GM21717 (cell line): ENCODE results near the gene ENTHD1.
"Not testable (repeated sequence)": the region's sequence is repeated elsewhere in the genome, so short reads cannot be mapped to it uniquely, and the experiment has no call there.

ENCODE experiments used
- ATAC-seq: cut with Tn5 transposase; IDR thresholded peaks from one replicate; pipeline ENCODE4 v1.9.1; 2021; ENCODE audit warnings: mild to moderate bottlenecking, moderate library complexity; ENCODE audit not compliant: unreplicated experiment

The ENTHD1 gene

GRCh38 chr22:39925273-39925672 is 31.7 kb upstream of the ENTHD1 start:
- no peak for ATAC-seq

- ATAC-seq, result no peak
Observed at GRCh38 chr22:39924286-39924685, 30.7 kb upstream of the ENTHD1 start.

GRCh38 chr22:39923696-39924095 is 30.1 kb upstream of the ENTHD1 start:
- ATAC-seq, result no peak

DNA sequence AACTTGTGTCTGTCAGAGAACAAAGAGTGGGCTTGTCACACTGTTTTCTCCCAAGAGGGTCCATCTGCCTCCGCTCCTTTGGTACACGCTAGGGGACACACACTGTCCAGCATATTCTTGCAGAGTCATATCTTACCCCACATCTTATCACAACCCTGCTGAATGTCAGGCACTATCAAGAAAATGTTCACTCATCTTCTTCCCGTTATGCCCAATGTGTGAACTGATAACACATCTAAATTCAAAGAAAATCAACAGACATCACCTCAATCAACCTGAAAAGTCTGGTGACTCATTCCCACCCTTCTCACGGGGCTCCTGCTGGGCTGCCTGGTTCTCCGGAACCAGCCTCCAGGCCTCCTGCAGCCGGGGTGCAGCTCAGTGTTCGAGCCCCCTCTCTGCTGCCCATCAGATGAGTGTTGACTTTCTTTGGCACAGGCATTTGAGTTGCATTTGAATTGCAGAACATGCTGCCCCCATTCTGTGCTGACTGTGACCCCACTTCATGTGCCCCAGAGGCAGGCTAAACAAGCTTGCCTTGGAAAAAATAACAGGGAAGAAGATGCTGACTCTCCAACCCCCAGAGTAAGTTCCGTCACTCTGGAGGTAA is 26.7 kb upstream of the ENTHD1 start:
- ATAC-seq, result no peak

DNA sequence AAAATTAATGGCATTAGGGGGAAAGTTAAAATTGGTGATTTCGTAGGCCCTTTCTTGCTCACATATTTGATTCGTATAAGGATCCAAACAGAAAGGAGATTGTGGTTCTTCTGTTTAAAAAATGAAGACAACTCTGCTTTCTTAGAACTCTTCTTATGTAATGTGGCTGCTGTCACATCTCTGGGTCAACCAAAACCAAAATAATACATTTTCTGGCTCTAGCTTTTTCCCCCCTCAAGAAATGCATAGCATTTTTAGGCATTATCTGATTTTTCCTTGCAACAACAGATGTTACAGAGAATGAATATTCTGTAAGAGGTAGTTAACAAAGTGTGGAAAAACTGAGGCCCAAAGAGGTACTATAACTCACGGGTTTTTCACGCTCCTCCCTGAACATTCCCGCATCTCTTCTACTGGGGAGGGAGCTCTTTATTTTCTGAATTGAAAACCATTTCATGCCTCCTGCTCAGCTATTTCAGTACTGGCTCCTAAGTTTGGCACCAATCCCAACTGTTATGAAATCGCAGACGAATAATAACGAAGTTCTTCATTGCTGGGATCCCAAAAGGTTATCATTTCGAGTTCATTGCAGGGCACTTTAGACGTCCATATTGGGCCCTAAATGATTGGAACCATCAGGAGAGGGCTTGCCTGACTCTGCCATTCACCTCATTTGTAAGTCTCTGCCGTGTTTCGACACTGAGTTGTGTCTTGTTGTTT is 24.4 kb upstream of the ENTHD1 start:
- ATAC-seq, result no peak

GRCh38 chr22:39917197-39917643 is 23.7 kb upstream of the ENTHD1 start:
- ATAC-seq, result no peak

DNA sequence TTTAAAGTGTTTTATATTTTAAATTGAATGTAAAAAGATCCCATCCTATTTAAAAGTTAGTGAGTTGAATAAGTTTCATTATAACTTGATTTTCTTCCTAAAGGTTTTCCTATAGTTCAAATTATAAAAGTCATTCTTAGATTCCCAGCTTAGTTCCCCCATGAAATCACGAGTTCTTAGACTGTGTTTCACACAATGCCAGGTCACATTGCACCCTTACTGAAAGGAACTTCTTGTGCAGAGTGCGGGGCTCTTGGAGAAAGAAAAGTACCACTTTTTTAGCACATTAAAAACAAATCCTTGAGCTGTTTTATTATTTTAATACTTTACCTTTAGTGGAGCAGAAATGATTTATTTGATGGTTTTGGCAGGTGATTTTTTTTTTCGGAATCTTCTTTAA is 22.9 kb upstream of the ENTHD1 start:
- ATAC-seq, result no peak

DNA sequence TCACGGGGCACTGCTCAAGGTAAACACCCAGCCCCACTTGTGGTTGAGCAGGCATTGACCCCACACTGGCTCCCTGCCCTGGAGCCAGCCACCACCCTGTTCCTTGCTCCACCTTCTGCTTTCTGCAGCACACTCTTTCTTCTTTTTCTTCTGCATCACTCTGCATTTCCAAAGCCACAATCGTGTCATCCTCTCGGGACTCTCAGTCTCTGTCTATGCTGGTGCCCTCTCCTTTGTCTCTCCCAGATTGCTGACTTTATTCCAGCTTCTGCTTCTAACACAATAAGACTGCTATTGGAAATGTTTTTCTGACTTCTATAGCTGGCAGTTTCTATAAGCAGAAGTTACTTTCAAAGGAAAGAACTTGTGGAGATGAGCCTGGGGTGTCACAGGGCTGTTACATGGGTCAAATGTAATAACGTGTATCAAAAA is 21.8 kb upstream of the ENTHD1 start:
- no peak for ATAC-seq

DNA sequence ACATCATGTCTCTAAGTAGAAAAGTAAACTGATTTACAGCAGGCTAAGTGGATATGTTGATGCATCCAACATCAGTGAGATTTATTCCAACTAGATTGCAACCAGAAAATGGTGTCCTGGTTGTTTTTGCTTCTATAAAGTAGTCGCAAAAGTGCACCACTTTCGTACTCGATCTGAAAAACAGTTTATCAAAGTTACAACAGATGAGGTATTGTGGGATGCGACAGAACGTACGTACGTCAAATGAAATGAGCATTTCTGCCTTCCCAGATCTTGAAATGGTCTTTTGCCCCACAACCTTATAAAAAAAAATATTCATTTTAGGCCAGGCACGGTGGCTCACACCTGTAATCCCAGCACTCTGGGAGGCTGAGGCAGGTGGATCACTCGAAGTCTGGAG is 21.0 kb upstream of the ENTHD1 start:
- no peak for ATAC-seq

DNA sequence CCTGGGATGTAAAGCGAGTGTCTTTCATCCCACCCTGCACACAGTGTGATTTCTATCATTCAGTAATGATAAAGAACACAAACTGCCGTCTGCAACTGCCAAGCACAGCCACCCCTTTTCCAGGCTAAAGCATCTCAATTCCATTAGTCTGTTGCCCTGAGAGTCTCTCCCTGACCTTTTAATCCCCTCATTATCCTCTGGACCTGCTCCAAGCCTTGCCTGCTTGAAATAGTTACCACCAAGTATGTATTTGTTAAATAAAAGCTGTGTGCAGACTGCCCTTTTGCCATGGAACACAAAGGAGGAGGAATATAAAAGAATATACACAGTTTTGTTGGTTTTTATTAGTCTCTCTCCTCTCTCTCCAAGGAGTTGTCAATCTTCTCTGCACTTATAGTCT is 20.3 kb upstream of the ENTHD1 start:
- ATAC-seq, result no peak

- no peak for ATAC-seq
Observed at GRCh38 chr22:39913321-39913720, 19.8 kb upstream of the ENTHD1 start.

- no peak for ATAC-seq
Observed at GRCh38 chr22:39910876-39911613, 17.5 kb upstream of the ENTHD1 start.

GRCh38 chr22:39908737-39909136 is 15.2 kb upstream of the ENTHD1 start:
- ATAC-seq, result no peak

DNA sequence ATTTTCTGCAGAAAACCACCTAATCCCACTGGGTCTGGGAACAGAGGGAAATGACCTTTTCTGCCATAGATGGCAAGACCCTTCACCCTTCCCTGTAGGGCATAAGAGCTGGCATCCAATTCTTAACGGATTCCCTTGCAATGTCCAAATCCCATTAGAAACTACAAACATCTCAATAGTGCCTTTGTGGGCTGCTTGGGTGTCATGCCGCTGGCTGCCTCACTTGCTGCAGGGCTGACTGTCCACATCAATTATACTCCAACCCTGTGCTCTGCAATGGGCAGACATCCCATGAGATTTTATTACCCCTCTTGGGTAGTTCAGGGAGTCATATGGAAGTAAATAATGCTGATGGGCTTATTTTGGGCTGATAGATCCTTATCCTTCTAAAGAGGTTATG is 14.6 kb upstream of the ENTHD1 start:
- ATAC-seq, result no peak

- ATAC-seq, result no peak
Observed at GRCh38 chr22:39907605-39908097, 14.1 kb upstream of the ENTHD1 start.

GRCh38 chr22:39907047-39907446 is 13.5 kb upstream of the ENTHD1 start:
- ATAC-seq, result no peak

DNA sequence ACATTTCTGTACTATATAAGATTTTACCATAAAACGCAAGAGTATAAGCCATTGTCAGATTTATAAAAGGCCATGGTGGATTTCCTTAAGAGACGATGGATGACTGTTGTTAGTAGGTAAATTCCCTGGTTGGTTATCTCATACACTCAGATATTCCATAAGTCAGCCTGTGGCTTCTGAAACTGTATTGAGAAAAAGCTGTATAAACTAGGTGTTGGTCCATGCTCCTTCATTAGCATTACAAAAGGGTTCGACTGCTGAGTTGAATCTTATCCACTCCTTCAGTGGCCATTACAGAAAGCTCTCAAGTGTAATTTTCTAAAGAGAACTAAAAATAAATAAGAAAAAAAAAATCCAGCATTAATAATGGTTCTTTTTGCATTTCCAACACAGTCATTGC is 12.6 kb upstream of the ENTHD1 start:
- no peak for ATAC-seq

DNA sequence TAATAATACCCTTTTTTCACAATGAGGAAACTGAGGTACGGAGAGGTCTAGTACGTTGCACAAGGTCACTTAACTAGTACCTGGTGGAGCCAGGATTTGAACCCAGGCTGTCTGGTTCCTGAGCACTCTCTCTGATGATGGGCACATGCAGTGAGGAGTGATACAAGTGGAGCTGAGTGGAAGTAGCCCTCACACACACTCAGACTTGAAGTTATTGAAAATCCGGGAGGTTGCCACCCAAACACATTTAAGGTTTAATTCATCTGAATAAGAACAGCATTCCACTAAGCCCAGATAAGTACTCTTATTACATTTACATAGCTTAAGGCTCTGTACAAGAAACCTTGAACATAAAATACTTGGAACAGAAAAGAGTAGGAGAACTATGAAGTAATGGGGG is 12.1 kb upstream of the ENTHD1 start:
- ATAC-seq, result no peak

DNA sequence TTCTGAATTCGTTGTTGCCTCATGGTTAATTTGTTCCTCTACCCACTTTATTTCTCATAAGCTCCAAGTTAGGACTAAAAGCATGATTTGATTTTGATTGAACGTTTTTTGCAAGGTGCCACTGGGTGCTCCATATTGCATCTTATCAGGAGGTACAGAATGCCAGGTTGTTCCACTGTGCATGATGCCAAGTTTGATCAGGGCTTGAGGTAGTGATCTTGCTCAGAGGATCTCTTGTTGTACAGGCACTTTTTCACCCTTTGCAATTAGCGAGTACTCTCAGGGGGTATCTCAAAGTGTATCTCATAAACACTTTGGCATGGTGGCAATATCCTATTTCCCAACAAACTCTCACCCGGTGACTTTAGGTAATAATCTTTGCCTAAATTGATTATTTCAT is 11.3 kb upstream of the ENTHD1 start:
- ATAC-seq, result no peak

- not testable (repeated sequence) for ATAC-seq
Observed at GRCh38 chr22:39904024-39904423, 10.5 kb upstream of the ENTHD1 start.

DNA sequence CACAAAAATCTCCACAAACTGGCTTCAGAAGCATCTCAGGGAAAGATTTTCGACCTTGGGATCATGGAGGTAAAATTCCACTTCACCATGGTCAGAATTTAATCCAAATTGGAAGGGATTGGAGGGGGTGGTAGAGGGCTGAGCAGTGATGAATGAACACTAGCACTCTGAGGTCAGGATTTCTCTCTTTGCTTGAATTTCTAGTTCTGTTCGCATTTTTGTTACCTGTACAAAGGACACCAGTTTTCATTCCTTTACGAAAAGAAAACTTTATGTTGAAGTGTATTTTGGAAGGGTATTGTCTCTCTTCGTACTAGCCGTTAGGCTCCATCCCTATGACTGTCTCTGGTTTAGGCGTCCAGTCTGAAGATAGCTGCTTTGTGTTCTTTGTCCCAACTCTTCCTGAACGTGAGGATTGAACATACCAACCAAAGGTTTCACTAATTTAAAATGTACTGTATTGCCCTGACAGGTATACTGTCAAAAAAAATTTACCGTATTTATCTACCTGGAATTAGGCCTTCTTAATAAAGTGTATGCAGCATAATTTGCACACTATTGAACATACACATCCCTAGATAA is 8.1 kb upstream of the ENTHD1 start:
- no peak for ATAC-seq
